Omental fat pad (tissue), 4 donors: ENCODE measurements around the gene GLRX5. TPM values are rescaled to one million over a fixed set of nuclear protein-coding genes. Genes with fewer than 3 reads are reported as not detected.
A peak's percentile ranks its signal among the peaks of the same experiment; 100 is the strongest.

Source experiments
- ATAC-seq: fragments of 150-250 bp; one replicate; pipeline ENCODE4 v1.9.1; 2016; ENCODE audit warnings: mild to moderate bottlenecking, moderate library complexity; ENCODE audit not compliant: low FRiP score
- DNase-seq: peaks from one replicate; pipeline ENCODE4 v3.0.0-alpha.2; 2019; ENCODE audit warnings: low spot score
- total RNA-seq, 4 donors: library from RNA; depleted of rRNA; stranded (reverse); fragments of >200 nt; gene quantifications; one replicate each; pipeline ENCODE4 v1.1.0, GENCODE V29; 2016
- TF ChIP-seq, protein P1 (sequence below), 3 donors: fragments of 450-650 bp; IDR thresholded peaks; one replicate each; pipeline ENCODE4 v1.5.1; 2016 to 2017; ENCODE audit warnings: antibody characterized with exemption in 3 of 3, mild to moderate bottlenecking in 3 of 3, moderate library complexity in 2 of 3

The GLRX5 gene
- total RNA-seq, 4 donors from 2014 or later: 25.5 to 36.8 (median 27.2) TPM

DNA sequence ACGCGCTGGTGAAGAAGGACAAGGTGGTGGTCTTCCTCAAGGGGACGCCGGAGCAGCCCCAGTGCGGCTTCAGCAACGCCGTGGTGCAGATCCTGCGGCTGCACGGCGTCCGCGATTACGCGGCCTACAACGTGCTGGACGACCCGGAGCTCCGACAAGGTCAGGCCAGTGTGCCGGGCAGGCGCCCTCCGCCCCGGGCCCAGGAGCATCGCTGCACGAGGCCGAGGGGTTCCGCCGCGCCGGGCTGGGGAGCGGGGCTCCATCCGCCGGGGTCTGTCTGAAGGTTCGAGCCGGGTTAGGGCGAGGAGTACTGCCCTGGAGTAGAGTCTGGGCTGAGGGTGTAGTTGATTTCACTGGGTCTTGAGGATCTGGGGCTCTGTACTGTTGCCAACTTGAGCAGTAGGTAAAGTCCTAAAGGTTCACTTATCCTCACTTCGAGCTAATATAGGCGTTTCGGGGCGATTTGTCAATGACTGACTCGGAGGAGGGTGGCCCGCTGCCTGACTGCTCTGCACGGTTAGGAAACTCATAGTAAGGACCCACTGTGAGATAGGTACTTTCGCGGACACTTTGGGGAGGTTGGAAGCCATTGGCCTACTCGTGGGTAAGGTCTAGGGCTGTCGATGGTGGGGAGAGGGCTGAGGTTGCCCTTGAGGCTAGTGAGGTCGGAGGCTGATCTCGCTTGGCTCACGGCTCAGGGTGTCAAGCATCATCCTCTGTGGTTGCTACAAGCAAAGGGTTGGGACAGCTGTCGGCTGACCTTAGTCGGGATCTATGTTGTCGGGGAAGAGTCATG lies 574 bp downstream of the GLRX5 start:
- TF ChIP-seq, protein P1, sequence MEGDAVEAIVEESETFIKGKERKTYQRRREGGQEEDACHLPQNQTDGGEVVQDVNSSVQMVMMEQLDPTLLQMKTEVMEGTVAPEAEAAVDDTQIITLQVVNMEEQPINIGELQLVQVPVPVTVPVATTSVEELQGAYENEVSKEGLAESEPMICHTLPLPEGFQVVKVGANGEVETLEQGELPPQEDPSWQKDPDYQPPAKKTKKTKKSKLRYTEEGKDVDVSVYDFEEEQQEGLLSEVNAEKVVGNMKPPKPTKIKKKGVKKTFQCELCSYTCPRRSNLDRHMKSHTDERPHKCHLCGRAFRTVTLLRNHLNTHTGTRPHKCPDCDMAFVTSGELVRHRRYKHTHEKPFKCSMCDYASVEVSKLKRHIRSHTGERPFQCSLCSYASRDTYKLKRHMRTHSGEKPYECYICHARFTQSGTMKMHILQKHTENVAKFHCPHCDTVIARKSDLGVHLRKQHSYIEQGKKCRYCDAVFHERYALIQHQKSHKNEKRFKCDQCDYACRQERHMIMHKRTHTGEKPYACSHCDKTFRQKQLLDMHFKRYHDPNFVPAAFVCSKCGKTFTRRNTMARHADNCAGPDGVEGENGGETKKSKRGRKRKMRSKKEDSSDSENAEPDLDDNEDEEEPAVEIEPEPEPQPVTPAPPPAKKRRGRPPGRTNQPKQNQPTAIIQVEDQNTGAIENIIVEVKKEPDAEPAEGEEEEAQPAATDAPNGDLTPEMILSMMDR (IDR thresholded peaks at IDR 0.05): no peak
- ATAC-seq: peak; percentile 1
- no peak for DNase-seq

DNA sequence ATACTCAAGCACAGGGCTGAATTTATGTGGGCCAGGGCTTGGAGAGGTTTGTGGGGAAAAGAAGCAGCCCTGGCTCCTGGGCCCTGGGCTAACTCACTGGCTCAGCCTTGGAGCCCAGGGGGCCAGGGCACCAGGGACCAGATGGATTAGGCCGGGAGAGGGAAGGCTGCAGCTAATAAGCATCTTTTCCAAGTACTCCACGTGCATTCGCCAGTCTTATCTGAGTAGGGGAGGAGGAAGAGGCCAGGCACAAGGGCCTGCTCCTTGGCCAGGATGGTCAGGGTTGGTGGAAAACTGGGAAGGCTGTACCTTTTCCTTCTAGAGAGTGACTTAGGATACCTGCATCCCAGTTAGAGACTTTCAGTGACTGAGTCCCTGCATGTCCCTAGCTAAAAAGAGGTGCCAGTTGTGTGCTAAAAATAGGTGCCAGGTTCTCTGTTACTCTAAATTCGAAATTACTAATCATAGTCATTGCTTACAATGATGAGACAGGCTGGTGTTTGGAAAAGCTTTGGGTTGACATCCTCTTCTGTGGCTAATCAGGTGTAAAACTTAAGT lies 1.3 kb downstream of the GLRX5 start:
- TF ChIP-seq, protein P1 (IDR thresholded peaks at IDR 0.05): no peak
- DNase-seq (no peak), ATAC-seq (no peak)

DNA sequence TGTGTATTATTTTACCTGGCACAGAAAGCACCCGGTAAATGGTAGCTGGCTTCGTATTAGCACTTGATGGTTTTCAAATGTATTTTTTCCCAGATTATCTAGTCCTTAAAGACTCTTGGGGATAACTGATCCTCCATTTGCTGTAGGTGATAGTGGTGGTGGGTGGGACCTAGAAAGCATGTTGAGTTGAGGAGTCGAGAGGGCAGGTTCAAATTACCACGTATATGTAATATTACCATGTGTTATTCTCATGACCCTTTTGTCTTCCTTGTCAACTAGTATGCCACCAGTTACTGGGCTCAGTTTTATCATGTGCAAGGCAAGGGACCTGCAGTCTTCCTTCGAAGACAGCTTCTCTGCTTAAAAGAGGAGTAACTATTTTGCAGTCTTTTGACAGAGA lies 1.8 kb downstream of the GLRX5 start:
- no peak for ATAC-seq
- DNase-seq: no peak
- TF ChIP-seq, protein P1 (IDR thresholded peaks at IDR 0.05): no peak

DNA sequence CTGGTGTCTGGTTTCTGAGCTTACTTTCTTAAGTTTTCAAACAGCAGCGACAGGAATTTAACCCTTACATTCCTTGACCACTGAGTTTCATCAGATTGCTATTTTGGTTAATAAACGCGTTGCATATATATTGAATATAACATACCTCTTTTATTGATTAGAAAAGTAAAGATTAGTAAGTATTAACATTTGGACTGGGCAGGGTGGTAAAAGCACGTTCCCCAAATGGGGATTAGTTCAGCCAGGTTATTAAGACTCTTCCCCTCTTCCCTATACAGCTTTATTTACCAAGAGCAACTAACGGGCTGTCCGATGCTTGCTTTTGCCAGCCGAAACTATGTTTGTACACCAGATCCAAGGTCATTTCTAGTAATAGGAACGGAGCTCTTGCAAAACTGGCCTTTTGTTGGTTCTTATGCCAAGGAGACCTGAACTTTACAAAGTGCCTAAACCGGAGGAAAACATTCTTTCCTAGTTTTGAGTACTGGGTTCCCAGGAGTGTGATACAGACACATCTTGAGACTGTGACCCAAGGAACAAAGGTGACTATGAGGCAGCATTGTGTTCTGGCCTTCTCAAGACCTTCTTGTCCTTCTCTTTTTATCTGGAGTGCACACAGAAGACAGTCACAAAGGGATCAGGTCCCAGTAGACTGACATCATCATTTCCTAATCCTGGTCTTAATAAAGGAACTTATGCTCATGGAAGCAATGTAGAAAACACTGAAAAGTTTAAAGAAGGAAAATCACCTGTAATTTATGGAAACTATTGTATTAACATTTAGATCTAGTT lies 2.6 kb downstream of the GLRX5 start:
- TF ChIP-seq, protein P1 (IDR thresholded peaks at IDR 0.05): no peak
- no peak for DNase-seq
- no peak for ATAC-seq

DNA sequence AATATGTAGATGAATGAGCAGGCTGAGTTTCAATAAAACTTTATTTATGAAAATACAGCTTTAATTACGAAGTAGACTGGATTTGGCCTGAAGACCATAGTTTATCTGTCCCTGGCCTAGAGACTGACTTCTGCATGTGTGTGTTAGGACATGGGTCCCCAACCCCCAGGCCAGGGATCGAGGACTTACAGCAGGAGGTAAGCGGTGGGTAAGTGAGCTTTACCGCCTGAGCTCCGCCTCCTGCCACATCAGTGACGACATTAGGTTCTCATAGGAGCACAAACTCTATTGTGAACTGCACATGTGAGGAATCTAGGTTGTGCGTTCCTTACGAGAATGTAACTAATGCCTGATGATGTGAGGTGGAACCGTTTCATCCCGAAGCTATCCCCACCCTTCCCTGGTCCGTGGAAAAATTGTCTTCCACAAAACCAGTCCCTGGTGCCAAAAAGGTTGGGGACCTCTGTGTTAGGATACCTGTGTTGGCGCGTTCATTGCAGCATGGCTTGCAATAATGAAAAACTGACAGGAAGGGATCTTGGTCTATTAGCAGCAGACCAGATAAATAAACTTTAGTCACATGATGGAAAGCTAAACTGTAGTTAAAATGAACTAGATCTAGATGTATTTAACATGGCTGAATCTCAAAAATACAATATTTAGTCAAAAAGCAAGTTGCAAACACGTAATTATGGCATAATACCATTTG lies 4.1 kb downstream of the GLRX5 start:
- TF ChIP-seq, protein P1 (IDR thresholded peaks at IDR 0.05): no peak
- ATAC-seq (no peak), DNase-seq (no peak)

DNA sequence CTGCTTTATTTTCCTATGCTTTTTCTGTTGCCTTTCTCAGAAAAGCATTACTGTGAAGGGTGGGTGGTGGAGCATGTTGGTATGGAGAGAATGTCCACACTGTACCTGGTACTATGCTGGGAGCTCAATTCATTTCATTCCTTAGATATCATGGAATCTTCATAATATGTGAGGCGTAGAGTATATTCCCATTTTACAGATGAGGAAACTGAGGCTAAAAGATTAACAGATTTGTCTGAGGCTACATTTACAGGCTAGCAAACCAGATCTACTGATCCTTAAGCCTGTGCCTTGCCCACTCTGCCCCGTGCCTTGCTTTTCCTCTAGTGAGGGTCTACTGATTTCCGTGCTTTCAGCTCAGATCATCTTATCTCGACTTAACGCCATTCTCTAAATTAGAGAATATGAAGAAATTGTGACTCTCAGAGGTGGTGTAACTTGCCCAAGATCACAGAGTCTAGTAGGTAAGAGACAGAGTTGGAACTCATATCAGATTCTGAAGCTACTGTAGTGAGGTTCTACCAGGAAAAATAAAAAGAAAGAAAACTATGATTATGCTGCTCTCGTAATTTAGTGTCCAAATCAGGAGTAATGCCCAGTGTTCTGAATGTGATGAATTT lies 5.5 kb downstream of the GLRX5 start:
- TF ChIP-seq, protein P1 (IDR thresholded peaks at IDR 0.05): no peak
- DNase-seq (no peak), ATAC-seq (no peak)
